Gastrocnemius medialis (tissue), 4 donors: ENCODE results near the gene PIAS1.

Source experiments
- CTCF ChIP-seq, 5 experiments: fragments of 450-650 bp in 3 of 5; fragments of 200-600 bp in 2 of 5; sonication (generic) in 2 of 5; IDR thresholded peaks in 4 of 5; conservative IDR thresholded peaks in 1 of 5; 1 replicate in 4 of 5; 2 replicates in 1 of 5; pipeline ENCODE4 v1.5.1; 2016 to 2019; ENCODE audit warnings: antibody characterized with exemption in 5 of 5, mild to moderate bottlenecking in 3 of 5, moderate library complexity in 3 of 5
- POLR2A ChIP-seq, 2 donors: fragments of 450-650 bp; IDR thresholded peaks; one replicate each; pipeline ENCODE4 v1.6.1; 2017; ENCODE audit warnings: antibody characterized with exemption in 2 of 2, mild to moderate bottlenecking in 2 of 2, moderate library complexity in 2 of 2

GRCh38 chr15:68209735-68210408, 155.8 kb downstream of the PIAS1 start:
- TF ChIP-seq CTCF (IDR thresholded peaks at IDR 0.05 in 4 of 5, conservative IDR thresholded peaks at IDR 0.05 in 1 of 5) (no peak), POLR2A (IDR thresholded peaks at IDR 0.05) (no peak)
